Calu3 (cell line): ENCODE measurements around the gene CHST15. TPM values are rescaled to one million over a fixed set of nuclear protein-coding genes. Genes with fewer than 3 reads are reported as not detected.

Experiments used
- BruUV-seq: library from RNA; stranded (reverse); fragments of 400-500 nt; replicated peaks from 2 replicates; lab custom pipeline; 2021; lab: Mats Ljungman, UMichigan
- CTCF ChIA-PET: fragments of 300-600 bp; sonication (Branson Sonifier 250); formaldehyde crosslinking; loops from one replicate; lab custom pipeline; 2022; ENCODE audit warnings: antibody characterized with exemption; lab: Charles Lee
- DNase-seq: peaks from one replicate; pipeline ENCODE4 v3.0.0; 2022
- H3K27ac Mint-ChIP-seq: one replicate; pipeline ENCODE4 v1.8.0; 2022; ENCODE audit warnings: mixed read lengths; ENCODE audit not compliant: unreplicated experiment
- H3K27me3 Mint-ChIP-seq: one replicate; pipeline ENCODE4 v1.8.0; 2022; ENCODE audit warnings: mixed read lengths; ENCODE audit not compliant: unreplicated experiment
- H3K36me3 Mint-ChIP-seq: one replicate; pipeline ENCODE4 v1.8.0; 2022; ENCODE audit warnings: mild to moderate bottlenecking, moderate library complexity, mixed read lengths; ENCODE audit not compliant: insufficient read depth, unreplicated experiment
- H3K4me1 Mint-ChIP-seq: one replicate; pipeline ENCODE4 v1.8.0; 2022; ENCODE audit warnings: mild to moderate bottlenecking, low read depth, mixed read lengths; ENCODE audit not compliant: unreplicated experiment
- H3K4me3 Mint-ChIP-seq: one replicate; pipeline ENCODE4 v1.8.0; 2022; ENCODE audit warnings: mild to moderate bottlenecking, low read depth, moderate library complexity, mixed read lengths; ENCODE audit not compliant: unreplicated experiment
- H3K9me3 Mint-ChIP-seq: one replicate; pipeline ENCODE4 v1.8.0; 2022; ENCODE audit warnings: low read depth, mixed read lengths; ENCODE audit not compliant: unreplicated experiment
- CTCF ChIP-seq: fragments of 200-600 bp; IDR thresholded peaks from one replicate; pipeline ENCODE4 v1.8.0; 2022; ENCODE audit warnings: antibody characterized with exemption; ENCODE audit not compliant: unreplicated experiment
- intact Hi-C: fragments of 100-400 bp; cut with micrococcal nuclease; formaldehyde crosslinking; loops from one replicate; pipeline ENCODE4 v1.10.0; 2022; ENCODE audit not compliant: unreplicated experiment
- total RNA-seq: library from RNA; stranded (reverse); gene quantifications from 2 replicates; pipeline ENCODE4 v1.2.3, GENCODE V29; 2022

The CHST15 gene
- total RNA-seq, 1 experiment from 2014 or later, result 19.3 TPM

DNA sequence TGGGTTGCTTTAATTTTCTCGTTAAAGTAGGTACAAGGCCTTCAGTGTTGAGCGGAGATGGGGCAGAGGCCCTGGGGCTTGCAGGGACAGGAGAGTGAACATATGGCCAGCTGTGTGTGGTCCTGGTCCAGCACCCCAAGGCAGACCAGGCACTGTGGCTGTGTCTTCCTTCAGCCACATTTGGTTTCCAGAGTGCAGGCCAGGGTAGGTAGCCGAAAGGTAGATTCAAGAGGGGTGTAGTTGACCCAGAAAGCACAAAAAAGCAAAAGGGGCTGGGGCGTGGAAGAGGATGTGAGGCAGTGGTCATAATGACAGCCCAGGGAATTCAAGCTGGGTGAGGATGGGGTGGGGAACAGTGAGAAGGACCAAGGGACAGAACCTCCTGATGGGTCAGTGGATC lies 21.3 kb upstream of the CHST15 start:
- no peak overlapping the region for H3K27ac Mint-ChIP-seq
- BruUV-seq, result no TSS peak
- TF ChIP-seq CTCF, result no peak
- H3K36me3 Mint-ChIP-seq, result no peaks in the 10 kb centered on the region
- no peaks in the 10 kb centered on the region for H3K27me3 Mint-ChIP-seq
- intact Hi-C loops, result no loop called here
- H3K4me3 Mint-ChIP-seq, result no peak overlapping the region
- CTCF ChIA-PET, result no interaction called here
- no peak for DNase-seq
- H3K9me3 Mint-ChIP-seq, result no peaks in the 10 kb centered on the region
- no peaks in the 10 kb centered on the region for H3K4me1 Mint-ChIP-seq

GRCh38 chr10:124112891-124113580 lies 19.6 kb upstream of the CHST15 start:
- DNase-seq, result no peak
- Mint-ChIP-seq H3K4me1 (no peaks in the 10 kb centered on the region), H3K27ac (no peak overlapping the region), H3K36me3 (no peaks in the 10 kb centered on the region), H3K27me3 (no peaks in the 10 kb centered on the region), H3K9me3 (no peaks in the 10 kb centered on the region), H3K4me3 (no peak overlapping the region)
- TF ChIP-seq CTCF, result no peak
- CTCF ChIA-PET, result no interaction called here
- intact Hi-C loops, result no loop called here
- no TSS peak for BruUV-seq

DNA sequence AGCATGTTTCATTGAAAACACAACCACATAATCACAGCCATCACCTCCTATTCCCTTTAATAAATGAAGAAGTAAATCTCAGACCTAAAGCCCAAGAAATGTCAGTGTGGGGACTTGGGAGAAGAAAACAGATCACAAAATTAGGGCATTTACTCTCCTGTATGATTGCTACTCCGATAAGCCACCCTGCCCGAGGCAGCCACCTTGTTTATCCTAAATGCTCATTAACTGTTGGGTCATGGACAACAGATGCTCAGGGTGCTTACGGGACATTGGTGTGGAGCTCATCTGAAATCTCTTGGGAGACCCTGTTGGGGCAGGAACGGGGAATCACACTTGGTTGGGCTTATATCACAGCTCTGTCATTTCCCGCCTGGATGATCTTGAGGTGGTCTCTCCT lies 17.5 kb upstream of the CHST15 start:
- CTCF ChIA-PET, result no interaction called here
- no peak for DNase-seq
- BruUV-seq, result no TSS peak
- Mint-ChIP-seq H3K27me3 (no peaks in the 10 kb centered on the region), H3K4me3 (no peak overlapping the region), H3K36me3 (no peaks in the 10 kb centered on the region), H3K4me1 (peaks cover 12% of the 10 kb centered on the region), H3K9me3 (no peaks in the 10 kb centered on the region), H3K27ac (no peak overlapping the region)
- intact Hi-C loops, result no loop called here
- TF ChIP-seq CTCF, result no peak

GRCh38 chr10:124109261-124109660 lies 15.9 kb upstream of the CHST15 start:
- DNase-seq, result no peak
- H3K27ac Mint-ChIP-seq, result no peak overlapping the region
- peaks cover 14% of the 10 kb centered on the region for H3K4me1 Mint-ChIP-seq
- no TSS peak for BruUV-seq
- H3K27me3 Mint-ChIP-seq, result no peaks in the 10 kb centered on the region
- no peak overlapping the region for H3K4me3 Mint-ChIP-seq
- H3K9me3 Mint-ChIP-seq, result no peaks in the 10 kb centered on the region
- H3K36me3 Mint-ChIP-seq, result no peaks in the 10 kb centered on the region
- no peak for TF ChIP-seq CTCF
- intact Hi-C loops, result loop anchor here (5.0 kb wide), 1 partner anchor 43 kb away; no protein-coding TSS in a partner anchor
- CTCF ChIA-PET, result interaction anchor here (0.6 to 0.7 kb wide), 2 partner anchors 19 to 421 kb away, joined by 3 to 4 read pairs; no protein-coding TSS in a partner anchor
